ENCODE measurements around the gene IL17F.

Gene IL17F

DNA sequence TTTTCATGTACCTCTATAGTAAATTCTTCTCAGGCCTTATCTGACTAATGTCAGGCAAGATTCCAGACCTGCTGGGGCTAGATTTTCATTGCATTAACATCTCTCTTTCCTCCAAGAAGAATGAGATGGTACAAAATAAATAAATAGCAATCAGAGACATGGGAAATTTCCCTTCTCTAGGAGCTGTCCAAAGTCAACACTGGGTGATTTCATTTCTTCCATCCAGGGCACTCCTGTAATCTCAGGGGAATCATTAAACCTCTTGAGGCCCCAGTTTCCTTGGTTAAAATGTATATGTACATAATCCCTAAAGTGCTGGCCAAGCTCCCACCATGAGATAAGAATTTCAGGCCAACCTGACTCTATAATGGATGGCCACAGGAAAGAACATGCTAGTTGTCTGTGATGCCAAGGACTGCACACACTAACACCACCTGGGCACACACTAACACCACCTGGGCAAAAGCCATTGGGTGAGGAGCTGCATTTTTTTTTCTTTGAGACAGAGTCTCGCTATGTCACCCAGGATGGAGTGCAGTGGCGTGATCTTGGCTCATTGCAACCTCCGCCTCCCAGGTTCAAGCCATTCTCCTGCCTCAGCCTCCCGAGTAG is 912 bp downstream of the IL17F start:
- Histone ChIP-seq H3K9me2 (replicated peaks; ENCODE audit: insufficient read depth, low read length) (no peaks in the 10 kb centered on the region), H3K27me3 (ENCODE audit: low read length) (peaks cover 2% of the 10 kb centered on the region; the same call in 1 of the 2 replicates), H3K79me2 (ENCODE audit: insufficient read depth, low read length) (no peaks in the 10 kb centered on the region), H3K9ac (ENCODE audit: low read length) (no peak overlapping the region), H4K20me1 (ENCODE audit: low read depth, low read length) (no peaks in the 10 kb centered on the region), H3K4me2 (ENCODE audit: low read depth, low read length, poor library complexity, severe bottlenecking) (no peak overlapping the region), H3K4me3 (ENCODE audit: insufficient read depth, low read length, poor library complexity, severe bottlenecking) (no peak overlapping the region), H2AFZ (ENCODE audit: low read depth, low read length, severe bottlenecking) (no peak overlapping the region), H3K27ac (ENCODE audit: low read depth, low read length) (no peak overlapping the region), H3F3A (ENCODE audit: insufficient read depth) (no peaks in the 10 kb centered on the region), H3K36me3 (ENCODE audit: low read length) (no peaks in the 10 kb centered on the region), H3K9me3 (ENCODE audit: insufficient read depth, low read length) (no peaks in the 10 kb centered on the region)
- no peak for TF ChIP-seq EZH2phosphoT487 (conservative IDR thresholded peaks at IDR 0.05; ENCODE audit: low read length)
- TF ChIP-seq, protein P1, sequence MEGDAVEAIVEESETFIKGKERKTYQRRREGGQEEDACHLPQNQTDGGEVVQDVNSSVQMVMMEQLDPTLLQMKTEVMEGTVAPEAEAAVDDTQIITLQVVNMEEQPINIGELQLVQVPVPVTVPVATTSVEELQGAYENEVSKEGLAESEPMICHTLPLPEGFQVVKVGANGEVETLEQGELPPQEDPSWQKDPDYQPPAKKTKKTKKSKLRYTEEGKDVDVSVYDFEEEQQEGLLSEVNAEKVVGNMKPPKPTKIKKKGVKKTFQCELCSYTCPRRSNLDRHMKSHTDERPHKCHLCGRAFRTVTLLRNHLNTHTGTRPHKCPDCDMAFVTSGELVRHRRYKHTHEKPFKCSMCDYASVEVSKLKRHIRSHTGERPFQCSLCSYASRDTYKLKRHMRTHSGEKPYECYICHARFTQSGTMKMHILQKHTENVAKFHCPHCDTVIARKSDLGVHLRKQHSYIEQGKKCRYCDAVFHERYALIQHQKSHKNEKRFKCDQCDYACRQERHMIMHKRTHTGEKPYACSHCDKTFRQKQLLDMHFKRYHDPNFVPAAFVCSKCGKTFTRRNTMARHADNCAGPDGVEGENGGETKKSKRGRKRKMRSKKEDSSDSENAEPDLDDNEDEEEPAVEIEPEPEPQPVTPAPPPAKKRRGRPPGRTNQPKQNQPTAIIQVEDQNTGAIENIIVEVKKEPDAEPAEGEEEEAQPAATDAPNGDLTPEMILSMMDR (IDR thresholded peaks at IDR 0.05; ENCODE audit: insufficient read depth, low read length, poor library complexity, severe bottlenecking) = no peak

DNA sequence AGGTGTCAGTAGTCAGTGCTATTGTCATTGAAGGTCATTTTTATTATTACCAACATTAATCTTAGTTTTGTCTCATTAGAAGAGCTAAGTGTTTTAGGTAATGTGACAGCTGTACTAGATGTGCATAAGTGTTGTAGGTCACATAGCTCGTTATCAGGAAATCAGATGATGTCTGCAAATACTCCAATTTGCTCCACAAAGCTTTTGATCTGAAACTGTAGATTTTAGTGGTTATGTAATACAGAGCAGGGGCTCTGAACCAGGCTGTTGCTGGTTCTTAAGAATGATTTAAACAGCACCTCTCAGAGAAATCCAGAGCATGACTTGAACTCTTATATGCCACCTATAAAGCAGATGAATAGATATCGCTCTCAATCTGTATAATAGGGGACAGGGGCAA is 2.5 kb downstream of the IL17F start:
- no peak overlapping the region for H3K4me2 ChIP-seq (ENCODE audit: low read depth, low read length, poor library complexity, severe bottlenecking)
- H3K9me3 ChIP-seq (ENCODE audit: insufficient read depth, low read length) = no peaks in the 10 kb centered on the region
- no peaks in the 10 kb centered on the region for H4K20me1 ChIP-seq (ENCODE audit: low read depth, low read length)
- H3K36me3 ChIP-seq (ENCODE audit: low read length) = no peaks in the 10 kb centered on the region
- no peak overlapping the region for H2AFZ ChIP-seq (ENCODE audit: low read depth, low read length, severe bottlenecking)
- no peaks in the 10 kb centered on the region for H3K9me2 ChIP-seq (replicated peaks; ENCODE audit: insufficient read depth, low read length)
- no peaks in the 10 kb centered on the region for H3F3A ChIP-seq (ENCODE audit: insufficient read depth)
- no peak for TF ChIP-seq EZH2phosphoT487 (conservative IDR thresholded peaks at IDR 0.05; ENCODE audit: low read length)
- TF ChIP-seq, protein P1 (IDR thresholded peaks at IDR 0.05; ENCODE audit: insufficient read depth, low read length, poor library complexity, severe bottlenecking) = no peak
- H3K27me3 ChIP-seq (ENCODE audit: low read length) = peaks cover 2% of the 10 kb centered on the region; the same call in 1 of the 2 replicates
- no peak overlapping the region for H3K9ac ChIP-seq (ENCODE audit: low read length)
- H3K79me2 ChIP-seq (ENCODE audit: insufficient read depth, low read length) = no peaks in the 10 kb centered on the region
- no peak overlapping the region for H3K4me3 ChIP-seq (ENCODE audit: insufficient read depth, low read length, poor library complexity, severe bottlenecking)
- H3K27ac ChIP-seq (ENCODE audit: low read depth, low read length) = no peak overlapping the region

GRCh38 chr6:52233975-52234823 is 10.1 kb downstream of the IL17F start:
- H3K9ac ChIP-seq (ENCODE audit: low read length) = no peak overlapping the region
- H3K79me2 ChIP-seq (ENCODE audit: insufficient read depth, low read length) = no peaks in the 10 kb centered on the region
- H3K27ac ChIP-seq (ENCODE audit: low read depth, low read length) = no peak overlapping the region
- H3K27me3 ChIP-seq (ENCODE audit: low read length) = no peaks in the 10 kb centered on the region
- no peak overlapping the region for H3K4me2 ChIP-seq (ENCODE audit: low read depth, low read length, poor library complexity, severe bottlenecking)
- H3K36me3 ChIP-seq (ENCODE audit: low read length) = no peaks in the 10 kb centered on the region
- TF ChIP-seq, protein P1 (IDR thresholded peaks at IDR 0.05; ENCODE audit: insufficient read depth, low read length, poor library complexity, severe bottlenecking) = peak; percentile 27
- TF ChIP-seq EZH2phosphoT487 (conservative IDR thresholded peaks at IDR 0.05; ENCODE audit: low read length) = no peak
- no peak overlapping the region for H3K4me3 ChIP-seq (ENCODE audit: insufficient read depth, low read length, poor library complexity, severe bottlenecking)
- no peaks in the 10 kb centered on the region for H4K20me1 ChIP-seq (ENCODE audit: low read depth, low read length)
- no peak overlapping the region for H2AFZ ChIP-seq (ENCODE audit: low read depth, low read length, severe bottlenecking)
- no peaks in the 10 kb centered on the region for H3K9me3 ChIP-seq (ENCODE audit: insufficient read depth, low read length)
- H3F3A ChIP-seq (ENCODE audit: insufficient read depth) = no peaks in the 10 kb centered on the region
- H3K9me2 ChIP-seq (replicated peaks; ENCODE audit: insufficient read depth, low read length) = no peaks in the 10 kb centered on the region

All from SU-DHL-6 (cell line).